ENCODE data around the gene ITPR1. TPM values are rescaled to one million over a fixed set of nuclear protein-coding genes. Genes with fewer than 3 reads are reported as not detected.

ITPR1 gene
- total and polyA plus RNA-seq, 2 of the 4 experiments (the other 2 are of a cell fraction) = 1.8 to 5.7 TPM

- Histone ChIP-seq H3K9ac (ENCODE audit: low read depth, low read length) (no peak overlapping the region), H2BK15ac (ENCODE audit: low read depth, low read length) (no peak overlapping the region), H3K79me1 (ENCODE audit: low read depth in 1 of 2, low read length in 2 of 2) (no peaks in the 10 kb centered on the region), H3K4me1 (ENCODE audit: control insufficient read depth, insufficient read depth, low read length) (no peaks in the 10 kb centered on the region), H3K4me2 (ENCODE audit: low read depth, low read length) (no peak overlapping the region), H2BK20ac (ENCODE audit: low read depth, low read length) (no peak overlapping the region), H2BK120ac (ENCODE audit: low read depth, low read length) (no peak overlapping the region), H3K56ac (ENCODE audit: extremely low read depth, insufficient read depth, low read length) (no peak overlapping the region), H2AFZ (replicated peaks; ENCODE audit: low read length, poor library complexity) (no peak overlapping the region), H3K4me3 (ENCODE audit: insufficient read depth, low read depth, low read length) (no peak overlapping the region), H3K18ac (ENCODE audit: low read depth, low read length) (no peak overlapping the region), H2AK5ac (ENCODE audit: low read depth, low read length) (no peak overlapping the region), H3K14ac (replicated peaks; ENCODE audit: low read depth, low read length) (no peak overlapping the region), H2BK5ac (ENCODE audit: low read depth, low read length, poor library complexity, severe bottlenecking) (no peak overlapping the region), H3K4ac (ENCODE audit: low read depth, low read length) (no peak overlapping the region), H3K36me3 (ENCODE audit: control insufficient read depth, insufficient read depth, low read length) (no peaks in the 10 kb centered on the region), H4K5ac (ENCODE audit: low read depth, low read length) (no peak overlapping the region), H4K91ac (ENCODE audit: insufficient read depth, low read depth, low read length) (no peak overlapping the region), H4K8ac (ENCODE audit: low read depth in 2 of 2, low read length in 2 of 2) (no peak overlapping the region), H4K20me1 (ENCODE audit: insufficient read depth, low read length) (no peaks in the 10 kb centered on the region), H3K23ac (ENCODE audit: low read depth, low read length) (no peak overlapping the region), H3K27me3 (ENCODE audit: control insufficient read depth, insufficient read depth, low read length) (no peaks in the 10 kb centered on the region), H2AK9ac (replicated peaks; ENCODE audit: low read depth, low read length, poor library complexity) (no peak overlapping the region), H3K9me3 (ENCODE audit: control insufficient read depth, insufficient read depth, low read length) (no peaks in the 10 kb centered on the region), H3K9me1 (ENCODE audit: insufficient read depth, low read length) (no peaks in the 10 kb centered on the region; the same call in 1 of the 2 replicates), H3K27ac (ENCODE audit: insufficient read depth, low read length) (no peak overlapping the region)
- BruUV-seq (replicated peaks) = no TSS peak
- dilution Hi-C loops (cut with HindIII; ENCODE audit: low sequenced_read_pairs, unreplicated experiment) = no loop called here
- WGBS, 2 experiments (ENCODE audit: extremely low coverage in 2 of 2, insufficient read length in 1 of 2) = no CpG with 5 or more reads among the region's 3 CpGs
- no peak for TF ChIP-seq USF2 (IDR thresholded peaks at IDR 0.05; ENCODE audit: low read depth, low read length)
- no peak for TF ChIP-seq MAZ (IDR thresholded peaks at IDR 0.05; ENCODE audit: borderline replicate concordance, low read depth, low read length)
- TF ChIP-seq CEBPB (IDR thresholded peaks at IDR 0.05; ENCODE audit: low read depth, low read length) = no peak
- no peak for TF ChIP-seq RAD21 (IDR thresholded peaks at IDR 0.05; ENCODE audit: low read length)
- no peak for TF ChIP-seq RCOR1 (IDR thresholded peaks at IDR 0.05; ENCODE audit: insufficient replicate concordance, low read length)
- no peak for TF ChIP-seq ELK1 (IDR thresholded peaks at IDR 0.05; ENCODE audit: borderline replicate concordance, low read depth, low read length)
- TF ChIP-seq SMC3 (IDR thresholded peaks at IDR 0.05; ENCODE audit: low read depth, low read length) = no peak
- TF ChIP-seq FOS (IDR thresholded peaks at IDR 0.05; ENCODE audit: low read depth, low read length) = no peak
- DNase-seq = no peak
- intact Hi-C loops (cut with micrococcal nuclease) = no loop called here
- ChIA-PET CTCF (no interaction called here), POLR2A (ENCODE audit: unreplicated experiment) (no interaction called here)
- in situ Hi-C loops (cut with MboI; ENCODE audit: low sequenced_read_pairs) = no loop called here
- ATAC-seq (ENCODE audit: low read depth) = no peak
Observed at GRCh38 chr3:4568841-4569240, 75.7 kb downstream of the ITPR1 start.
